K562 (cell line): Measurements from ENCODE around the gene TRDN.
"Not testable (repeated sequence)": the region's sequence is repeated elsewhere in the genome, so short reads cannot be mapped to it uniquely, and the experiment has no call there.

ENCODE experiments used
- CTCF ChIP-seq, 3 experiments: IDR thresholded peaks in 2 of 3; conservative IDR thresholded peaks in 1 of 3; 2 replicates each; pipeline ENCODE4 v1.5.1; 2011 to 2012; ENCODE audit warnings: low read length in 3 of 3, mild to moderate bottlenecking in 3 of 3, control low read depth in 2 of 3, improper control_type of control experiment in 1 of 3, inconsistent platforms in 1 of 3, low read depth in 1 of 3, mixed read lengths in 1 of 3, moderate library complexity in 1 of 3; ENCODE audit not compliant: insufficient read depth in 2 of 3
- MCM3 ChIP-seq: fragments of 450-650 bp; IDR thresholded peaks from 2 replicates; pipeline ENCODE4 v1.6.1; 2016
- MEF2A ChIP-seq: IDR thresholded peaks from 2 replicates; pipeline ENCODE4 v1.6.1; 2011; ENCODE audit warnings: low read depth, mild to moderate bottlenecking, low read length, moderate library complexity; ENCODE audit not compliant: control insufficient read depth
- NFIC ChIP-seq: fragments of 450-650 bp; IDR thresholded peaks from 2 replicates; pipeline ENCODE4 v1.6.1; 2017; ENCODE audit warnings: mild to moderate bottlenecking, inconsistent platforms

- not testable (repeated sequence) for TF ChIP-seq CTCF (IDR thresholded peaks at IDR 0.05 in 2 of 3, conservative IDR thresholded peaks at IDR 0.05 in 1 of 3; ENCODE audit: insufficient read depth in 2 of 3, low read depth in 1 of 3, low read length in 3 of 3); MCM3; MEF2A; NFIC
Observed at GRCh38 chr6:123559816-123560215, 76.9 kb downstream of the TRDN start.
